Astrocyte (in vitro differentiated cells and primary cell): ENCODE measurements around the gene NHERF2. TPM values are rescaled to one million over a fixed set of nuclear protein-coding genes. Genes with fewer than 3 reads are reported as not detected.

Source experiments
- DNase-seq: peaks from one replicate; pipeline ENCODE4 v3.0.0-alpha.2; 2010; ENCODE audit warnings: low read depth
- FAIRE-seq: peaks from 2 replicates; lab custom pipeline; 2011; peaks lifted over from hg19 to GRCh38; lab: Jason Lieb, UNC
- H2AFZ ChIP-seq: 2 replicates; pipeline ENCODE4 v1.6.0; 2012; ENCODE audit warnings: low read depth, low read length, inconsistent platforms
- H3K27ac ChIP-seq: 2 replicates; pipeline ENCODE4 v1.5.1; 2011; ENCODE audit warnings: low read depth, low read length, inconsistent platforms
- H3K27me3 ChIP-seq: 2 replicates; pipeline ENCODE4 v1.6.0; 2011; ENCODE audit warnings: low read length, inconsistent platforms; ENCODE audit not compliant: insufficient read depth
- H3K36me3 ChIP-seq: 2 replicates; pipeline ENCODE4 v1.5.1; 2011; ENCODE audit warnings: low read length, inconsistent platforms; ENCODE audit not compliant: insufficient read depth
- H3K4me1 ChIP-seq: 2 replicates; pipeline ENCODE4 v1.5.1; 2011; ENCODE audit warnings: low read length, inconsistent platforms; ENCODE audit not compliant: insufficient read depth
- H3K4me2 ChIP-seq: 2 replicates; pipeline ENCODE4 v1.6.0; 2012; ENCODE audit warnings: low read length, inconsistent platforms
- H3K4me3 ChIP-seq: 2 replicates; pipeline ENCODE4 v1.5.1; 2011; ENCODE audit warnings: low read depth, mild to moderate bottlenecking, low read length, inconsistent platforms; ENCODE audit not compliant: insufficient read depth
- H3K79me2 ChIP-seq: 2 replicates; pipeline ENCODE4 v1.6.0; 2012; ENCODE audit warnings: mild to moderate bottlenecking, low read length, inconsistent platforms; ENCODE audit not compliant: insufficient read depth
- H3K9ac ChIP-seq: 2 replicates; pipeline ENCODE4 v1.6.0; 2012; ENCODE audit warnings: mild to moderate bottlenecking, low read length, inconsistent platforms
- H3K9me3 ChIP-seq: 2 replicates; pipeline ENCODE4 v1.5.1; 2012; ENCODE audit warnings: low read depth, mild to moderate bottlenecking, low read length, inconsistent platforms; ENCODE audit not compliant: insufficient read depth
- H4K20me1 ChIP-seq: 2 replicates; pipeline ENCODE4 v1.6.0; 2012; ENCODE audit warnings: low read length, inconsistent platforms; ENCODE audit not compliant: insufficient read depth
- H3K27ac Mint-ChIP-seq: one replicate; pipeline ENCODE4 v1.8.0; 2021; ENCODE audit warnings: mild to moderate bottlenecking, mixed read lengths; ENCODE audit not compliant: unreplicated experiment
- H3K27me3 Mint-ChIP-seq: one replicate; pipeline ENCODE4 v1.8.0; 2021; ENCODE audit warnings: low read depth, mixed read lengths; ENCODE audit not compliant: unreplicated experiment
- H3K36me3 Mint-ChIP-seq: one replicate; pipeline ENCODE4 v1.8.0; 2021; ENCODE audit warnings: low read depth, mixed read lengths; ENCODE audit not compliant: unreplicated experiment
- H3K4me1 Mint-ChIP-seq: one replicate; pipeline ENCODE4 v1.8.0; 2021; ENCODE audit warnings: low read depth, mixed read lengths; ENCODE audit not compliant: unreplicated experiment
- H3K4me3 Mint-ChIP-seq: one replicate; pipeline ENCODE4 v1.8.0; 2021; ENCODE audit warnings: mild to moderate bottlenecking, moderate library complexity, mixed read lengths; ENCODE audit not compliant: unreplicated experiment
- H3K9me3 Mint-ChIP-seq: one replicate; pipeline ENCODE4 v1.8.0; 2021; ENCODE audit warnings: mild to moderate bottlenecking, mixed read lengths; ENCODE audit not compliant: unreplicated experiment
- EZH2 ChIP-seq: IDR thresholded peaks from 2 replicates; pipeline ENCODE4 v1.6.1; 2012; ENCODE audit warnings: mild to moderate bottlenecking, low read length, inconsistent platforms; ENCODE audit not compliant: insufficient read depth
- total RNA-seq: library from RNA; stranded (reverse); gene quantifications from 2 replicates; pipeline ENCODE4 v1.2.1, GENCODE V29; 2021
- TF ChIP-seq, protein P1 (sequence below): IDR thresholded peaks from 2 replicates; pipeline ENCODE4 v1.5.1; 2011; ENCODE audit warnings: low read depth, mild to moderate bottlenecking, inconsistent platforms, low read length, moderate library complexity; ENCODE audit not compliant: insufficient read depth

The NHERF2 gene
- total RNA-seq, 1 donor from 2014 or later: 92.5 TPM

DNA sequence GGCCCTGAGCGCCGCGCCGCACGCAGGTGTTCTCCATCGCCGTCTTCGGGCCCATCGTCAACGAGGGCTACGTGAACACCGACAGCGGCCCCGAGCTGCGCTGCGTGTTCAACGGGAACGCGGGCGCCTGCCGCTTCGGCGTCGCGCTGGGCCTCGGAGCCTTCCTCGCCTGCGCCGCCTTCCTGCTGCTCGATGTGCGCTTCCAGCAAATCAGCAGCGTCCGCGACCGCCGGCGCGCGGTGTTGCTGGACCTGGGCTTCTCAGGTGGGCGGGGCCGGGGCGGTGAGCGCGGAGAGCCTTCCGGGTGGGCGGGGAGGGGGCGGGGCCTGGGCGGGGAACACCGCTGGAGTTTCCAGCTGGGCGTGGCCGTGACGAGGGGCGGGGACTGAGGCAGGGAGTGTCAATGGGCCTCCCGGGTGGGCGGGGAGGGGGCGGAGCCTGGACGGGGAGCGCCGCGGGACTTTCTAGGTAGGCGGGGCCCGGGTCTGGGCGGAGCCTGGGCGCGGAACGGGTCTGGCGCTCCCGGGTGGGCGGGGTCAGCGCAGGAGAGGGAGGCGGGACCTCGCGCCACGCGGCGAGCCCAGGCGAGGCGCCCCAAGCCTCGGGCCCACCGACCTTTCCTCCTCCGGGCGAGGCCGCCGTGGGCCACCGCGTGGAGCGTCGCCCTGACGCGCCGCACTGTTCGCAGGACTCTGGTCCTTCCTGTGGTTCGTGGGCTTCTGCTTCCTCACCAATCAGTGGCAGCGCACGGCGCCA, 34.6 kb upstream of the NHERF2 start:
- DNase-seq (peak; percentile 53), FAIRE-seq (no peak)
- Histone ChIP-seq H3K4me1 (peaks cover 13% of the 10 kb centered on the region), H3K9me3 (peaks cover 3% of the 10 kb centered on the region), H4K20me1 (peaks cover 6% of the 10 kb centered on the region), H3K79me2 (no peaks in the 10 kb centered on the region), H3K27ac (no peak overlapping the region), H3K27me3 (peaks cover 25% of the 10 kb centered on the region), H2AFZ (peak overlapping the region; percentile 94), H3K4me3 (no peak overlapping the region), H3K36me3 (peaks cover under 1% of the 10 kb centered on the region), H3K4me2 (peak overlapping the region; percentile 77), H3K9ac (no peak overlapping the region)
- Mint-ChIP-seq H3K36me3 (peaks cover 2% of the 10 kb centered on the region), H3K4me3 (no peak overlapping the region), H3K4me1 (no peaks in the 10 kb centered on the region), H3K27ac (no peak overlapping the region), H3K27me3 (peaks cover 17% of the 10 kb centered on the region), H3K9me3 (no peaks in the 10 kb centered on the region)
- TF ChIP-seq, protein P1, sequence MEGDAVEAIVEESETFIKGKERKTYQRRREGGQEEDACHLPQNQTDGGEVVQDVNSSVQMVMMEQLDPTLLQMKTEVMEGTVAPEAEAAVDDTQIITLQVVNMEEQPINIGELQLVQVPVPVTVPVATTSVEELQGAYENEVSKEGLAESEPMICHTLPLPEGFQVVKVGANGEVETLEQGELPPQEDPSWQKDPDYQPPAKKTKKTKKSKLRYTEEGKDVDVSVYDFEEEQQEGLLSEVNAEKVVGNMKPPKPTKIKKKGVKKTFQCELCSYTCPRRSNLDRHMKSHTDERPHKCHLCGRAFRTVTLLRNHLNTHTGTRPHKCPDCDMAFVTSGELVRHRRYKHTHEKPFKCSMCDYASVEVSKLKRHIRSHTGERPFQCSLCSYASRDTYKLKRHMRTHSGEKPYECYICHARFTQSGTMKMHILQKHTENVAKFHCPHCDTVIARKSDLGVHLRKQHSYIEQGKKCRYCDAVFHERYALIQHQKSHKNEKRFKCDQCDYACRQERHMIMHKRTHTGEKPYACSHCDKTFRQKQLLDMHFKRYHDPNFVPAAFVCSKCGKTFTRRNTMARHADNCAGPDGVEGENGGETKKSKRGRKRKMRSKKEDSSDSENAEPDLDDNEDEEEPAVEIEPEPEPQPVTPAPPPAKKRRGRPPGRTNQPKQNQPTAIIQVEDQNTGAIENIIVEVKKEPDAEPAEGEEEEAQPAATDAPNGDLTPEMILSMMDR: no peak
- TF ChIP-seq EZH2: no peak

DNA sequence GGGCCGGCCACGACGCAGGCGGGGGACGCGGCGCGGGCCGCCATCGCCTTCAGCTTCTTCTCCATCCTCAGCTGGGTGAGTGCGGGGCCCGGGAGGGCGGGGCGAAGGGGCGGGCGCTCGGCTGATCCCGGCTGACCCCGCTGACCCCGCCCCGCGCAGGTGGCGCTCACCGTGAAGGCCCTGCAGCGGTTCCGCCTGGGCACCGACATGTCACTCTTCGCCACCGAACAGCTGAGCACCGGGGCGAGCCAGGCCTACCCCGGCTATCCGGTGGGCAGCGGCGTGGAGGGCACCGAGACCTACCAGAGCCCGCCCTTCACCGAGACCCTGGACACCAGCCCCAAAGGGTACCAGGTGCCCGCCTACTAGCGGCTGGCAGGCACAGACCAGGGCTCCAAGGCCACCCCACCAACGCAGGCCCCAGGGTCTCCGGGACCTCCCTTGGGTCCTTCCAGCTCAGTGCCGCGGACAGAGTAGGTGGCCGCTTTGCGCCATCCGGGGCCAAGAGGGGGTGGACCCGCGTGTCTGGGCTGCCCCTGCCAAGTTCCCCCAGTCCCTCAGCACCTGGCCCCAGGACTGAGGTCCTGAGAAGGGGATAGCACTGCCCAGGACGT, 33.9 kb upstream of the NHERF2 start:
- Histone ChIP-seq H3K4me1 (peaks cover 13% of the 10 kb centered on the region), H3K9me3 (peaks cover 3% of the 10 kb centered on the region), H3K36me3 (peaks cover 6% of the 10 kb centered on the region), H2AFZ (peak overlapping the region; percentile 94), H3K4me2 (peak overlapping the region; percentile 55), H3K27ac (no peak overlapping the region), H3K4me3 (no peak overlapping the region), H3K79me2 (no peaks in the 10 kb centered on the region), H4K20me1 (peaks cover 12% of the 10 kb centered on the region), H3K9ac (no peak overlapping the region), H3K27me3 (peaks cover 25% of the 10 kb centered on the region)
- TF ChIP-seq, protein P1: no peak
- no peak for TF ChIP-seq EZH2
- Mint-ChIP-seq H3K27me3 (peaks cover 17% of the 10 kb centered on the region), H3K36me3 (peaks cover 7% of the 10 kb centered on the region), H3K9me3 (no peaks in the 10 kb centered on the region), H3K4me3 (no peak overlapping the region), H3K27ac (no peak overlapping the region), H3K4me1 (peaks cover 2% of the 10 kb centered on the region)
- no peak for DNase-seq
- no peak for FAIRE-seq

DNA sequence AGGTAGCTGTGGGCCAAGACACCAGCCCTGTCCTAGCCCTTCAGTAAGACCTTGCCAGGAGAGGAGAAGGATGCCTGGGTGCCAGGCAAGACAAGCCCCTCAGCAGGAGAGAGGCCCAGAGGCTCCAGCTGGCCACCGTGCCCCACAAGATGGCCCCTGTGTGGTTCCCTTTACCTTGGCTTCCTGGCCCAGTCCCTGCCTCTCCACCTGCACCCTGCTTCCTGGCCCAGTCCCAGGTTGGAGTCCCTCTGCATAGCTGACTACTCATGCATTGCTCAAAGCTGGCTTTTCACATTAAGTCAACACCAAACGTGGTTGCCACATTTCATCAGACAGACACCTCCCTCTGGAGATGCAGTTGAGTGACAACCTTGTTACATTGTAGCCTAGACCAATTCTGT, 33.0 kb upstream of the NHERF2 start:
- Histone ChIP-seq H4K20me1 (peaks cover 16% of the 10 kb centered on the region), H2AFZ (no peak overlapping the region), H3K27me3 (peaks cover 25% of the 10 kb centered on the region), H3K27ac (no peak overlapping the region), H3K4me3 (no peak overlapping the region), H3K9ac (no peak overlapping the region), H3K4me2 (no peak overlapping the region), H3K36me3 (peaks cover 6% of the 10 kb centered on the region), H3K4me1 (peaks cover 16% of the 10 kb centered on the region), H3K9me3 (peaks cover 3% of the 10 kb centered on the region), H3K79me2 (no peaks in the 10 kb centered on the region)
- Mint-ChIP-seq H3K9me3 (no peaks in the 10 kb centered on the region), H3K4me3 (no peak overlapping the region), H3K27me3 (peaks cover 14% of the 10 kb centered on the region), H3K4me1 (peaks cover 2% of the 10 kb centered on the region), H3K36me3 (peaks cover 8% of the 10 kb centered on the region), H3K27ac (no peak overlapping the region)
- no peak for DNase-seq
- no peak for TF ChIP-seq EZH2
- TF ChIP-seq, protein P1: no peak
- FAIRE-seq: no peak
